ENCODE measurements around the gene FURIN.
"Not testable (repeated sequence)": the region's sequence is repeated elsewhere in the genome, so short reads cannot be mapped to it uniquely, and the experiment has no call there.

FURIN gene

DNA sequence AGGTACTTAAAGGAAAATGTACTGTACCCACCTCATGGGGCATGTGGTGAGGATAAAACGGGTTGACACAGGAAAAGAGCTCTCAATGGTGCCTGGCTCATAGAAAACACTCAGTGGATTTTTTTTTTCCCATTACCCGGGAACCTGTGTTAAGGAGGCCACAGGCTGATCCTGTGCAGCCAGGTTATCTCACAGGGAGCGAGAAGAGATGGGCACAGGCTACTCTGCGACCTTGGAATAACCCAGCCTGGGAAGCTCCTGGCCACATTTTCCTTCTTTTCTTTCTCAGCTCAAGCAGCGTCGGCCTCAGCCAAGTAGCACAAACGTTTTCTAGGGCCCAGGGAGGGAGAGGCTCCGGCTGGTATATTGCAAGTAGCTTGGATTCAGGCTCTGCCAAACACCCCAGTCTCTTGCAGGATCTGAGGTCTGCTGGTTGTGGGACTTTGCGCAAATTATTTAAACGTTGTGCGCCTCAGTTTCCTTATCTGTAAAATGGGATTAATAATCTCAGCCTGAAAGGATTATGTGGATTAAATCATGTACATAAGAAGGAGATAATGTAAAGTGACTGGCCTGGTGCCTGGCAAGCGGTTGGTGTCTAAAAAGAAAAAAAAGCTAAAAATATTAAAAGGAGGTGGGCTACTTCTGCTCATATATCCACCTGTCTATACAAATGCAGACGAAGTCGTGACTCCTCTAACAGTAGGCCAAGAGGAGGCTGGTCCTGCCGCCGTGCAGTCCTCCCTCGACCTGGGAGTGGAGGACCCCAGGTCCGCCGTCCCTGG lies 2.2 kb downstream of the FURIN start:
- no peak for DNase-seq (ENCODE audit: low read depth)

DNA sequence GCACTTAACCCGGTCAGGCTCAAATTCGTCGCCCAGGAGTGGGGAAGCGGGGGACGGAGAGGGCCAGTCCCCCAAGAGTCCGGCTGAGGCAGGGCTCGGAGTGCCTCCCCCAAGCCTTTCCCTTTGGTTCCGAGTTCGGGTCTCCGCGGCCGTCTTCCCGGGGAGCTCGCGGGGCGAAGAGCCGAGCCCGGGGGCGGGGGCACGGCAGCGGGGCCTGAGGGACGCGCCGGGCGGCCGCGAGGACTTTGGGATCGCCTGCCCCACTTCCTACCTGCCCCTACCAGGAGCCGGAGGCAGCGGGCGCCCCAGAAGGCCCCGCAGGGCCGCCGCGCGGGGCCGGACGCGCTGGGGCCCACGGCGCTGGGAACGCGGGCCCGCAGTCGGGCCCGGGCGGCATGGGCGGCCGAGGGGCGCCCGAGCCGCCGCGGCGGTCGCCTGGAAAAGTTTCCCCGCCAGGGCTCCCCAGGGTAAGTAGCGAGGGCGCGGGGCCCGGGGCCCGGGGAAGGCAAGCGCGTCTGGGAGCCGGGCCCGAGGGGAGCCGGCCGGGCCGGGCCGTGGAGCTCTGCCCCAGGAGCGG lies 2.8 kb downstream of the FURIN start:
- DNase-seq (ENCODE audit: low read depth), result no peak

DNA sequence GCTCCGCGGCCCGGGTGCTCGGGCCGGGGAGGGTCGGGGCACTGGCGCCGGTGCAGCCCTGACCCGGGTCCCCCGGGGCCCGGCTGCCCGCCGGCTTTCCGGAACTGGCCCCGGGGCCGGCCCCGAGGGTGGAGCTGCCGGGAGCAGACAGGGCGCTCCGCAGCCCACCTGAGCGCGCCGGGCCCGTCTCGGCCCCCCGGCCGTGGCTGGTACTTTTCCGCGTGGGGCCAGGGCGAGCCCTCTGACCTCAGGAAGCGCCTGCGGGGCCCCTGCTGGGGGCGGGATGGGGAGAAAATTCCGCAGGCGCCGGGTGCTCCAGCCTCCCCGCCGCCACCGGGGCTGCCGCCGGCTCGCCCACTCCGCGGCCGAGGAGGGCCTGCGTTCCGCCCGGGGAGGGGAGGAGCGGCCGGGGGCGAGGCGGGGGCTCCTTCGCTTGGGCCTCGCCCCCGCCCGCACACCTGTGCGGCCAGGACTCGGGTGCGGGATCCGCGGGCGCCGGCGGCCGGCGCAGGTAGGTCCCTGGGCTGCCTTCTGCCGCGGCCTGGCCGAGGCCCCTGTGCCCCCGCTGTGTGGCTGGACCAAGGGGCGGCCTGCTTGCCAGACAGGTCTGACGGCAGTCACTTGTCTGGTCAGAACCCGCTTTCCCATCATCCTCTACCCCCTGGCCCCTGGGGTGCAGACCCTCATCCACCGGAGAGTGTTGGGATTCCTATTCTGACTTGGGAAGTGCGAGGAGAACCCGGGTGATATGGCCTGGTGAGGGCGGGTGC lies 3.5 kb downstream of the FURIN start:
- no peak for DNase-seq (ENCODE audit: low read depth)

DNA sequence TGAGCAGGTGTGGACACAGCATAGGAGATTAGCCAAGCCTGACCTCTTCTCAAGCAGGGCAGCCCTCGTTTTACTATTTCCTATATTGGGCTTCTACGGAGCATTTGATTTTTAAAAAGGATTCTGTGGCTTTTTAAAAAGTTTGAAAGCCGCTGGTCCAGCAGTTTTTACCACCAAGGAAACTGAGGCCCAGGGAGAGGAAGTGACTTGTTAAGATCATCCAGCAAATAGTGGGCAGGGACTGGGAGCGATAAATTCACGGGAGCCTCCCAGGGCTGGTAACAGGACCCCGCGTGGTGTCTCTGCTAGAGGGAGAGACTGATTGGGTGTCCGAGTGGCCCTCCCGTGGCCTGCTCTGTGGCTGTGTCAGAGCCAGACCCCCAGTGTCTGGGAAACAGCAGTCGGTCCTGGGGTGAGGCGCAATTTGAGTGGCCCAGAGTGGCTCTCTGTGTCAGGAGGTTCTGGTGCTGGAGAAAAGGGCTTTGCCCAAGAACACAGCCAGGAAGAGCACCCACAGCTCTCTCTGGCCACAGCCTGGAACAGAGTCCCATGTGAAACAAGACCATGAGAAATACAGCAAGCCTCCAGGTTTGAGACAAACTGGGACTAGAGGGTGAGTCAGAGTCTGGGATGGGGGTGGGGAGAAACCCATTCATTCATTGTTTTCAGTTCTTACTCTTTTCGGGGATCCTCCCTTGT lies 4.2 kb downstream of the FURIN start:
- peak; percentile 51 for DNase-seq (ENCODE audit: low read depth)

DNA sequence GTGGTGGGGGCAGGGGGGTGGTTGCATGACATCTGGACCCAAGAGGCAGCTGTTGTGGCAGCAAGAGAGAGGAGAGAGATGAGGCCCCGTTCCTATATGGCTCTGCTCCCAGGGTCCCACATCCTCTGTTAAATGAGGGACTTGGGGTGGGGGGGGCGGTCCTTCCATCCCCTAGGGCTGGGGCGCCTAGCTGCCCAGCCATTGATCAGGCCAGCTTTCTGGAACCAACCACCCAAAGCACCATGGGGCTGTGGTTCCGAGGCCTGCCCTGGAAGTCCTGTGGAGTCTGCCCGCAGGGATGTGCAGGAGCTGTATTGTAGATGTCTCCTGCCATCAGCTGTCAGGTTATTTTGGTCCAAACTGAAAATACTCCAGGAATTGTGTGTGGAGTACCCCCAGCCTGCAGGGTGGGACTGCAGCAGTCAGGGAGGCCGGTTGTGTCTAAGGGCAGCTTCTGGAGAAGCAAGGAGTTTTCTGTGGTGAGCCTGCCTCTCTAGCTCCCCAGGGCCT lies 5.2 kb downstream of the FURIN start:
- no peak for DNase-seq (ENCODE audit: low read depth)

DNA sequence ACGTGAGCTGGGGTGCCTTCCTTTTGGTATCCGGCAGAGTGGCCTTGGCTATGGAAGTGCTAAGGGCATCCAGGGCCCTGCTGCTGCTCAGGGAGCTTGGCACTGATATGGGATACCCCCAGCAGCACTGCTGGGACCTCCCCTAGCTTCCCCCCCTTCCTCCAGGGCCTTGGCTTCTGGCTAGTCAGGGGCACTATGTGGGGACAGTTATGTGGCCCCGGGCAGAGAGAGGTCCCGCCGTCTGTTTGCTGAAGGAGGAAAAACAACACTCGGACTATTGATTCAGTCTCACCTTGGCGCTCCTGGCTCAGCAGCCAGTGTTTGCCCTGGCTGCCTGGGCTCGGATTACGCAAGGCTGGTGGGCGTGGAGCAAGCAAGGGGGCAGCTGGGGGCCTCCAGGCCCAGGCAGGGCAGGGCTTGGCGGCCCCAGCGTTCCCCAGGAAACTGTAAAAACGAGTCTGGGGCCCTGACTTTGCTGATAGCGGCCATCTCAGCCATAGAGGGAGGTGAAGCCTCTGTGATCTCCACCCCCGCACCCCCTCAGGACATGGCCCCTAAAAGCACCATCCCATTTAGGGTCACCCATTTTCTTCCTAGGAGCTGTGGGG lies 5.7 kb downstream of the FURIN start:
- DNase-seq (ENCODE audit: low read depth), result no peak

DNA sequence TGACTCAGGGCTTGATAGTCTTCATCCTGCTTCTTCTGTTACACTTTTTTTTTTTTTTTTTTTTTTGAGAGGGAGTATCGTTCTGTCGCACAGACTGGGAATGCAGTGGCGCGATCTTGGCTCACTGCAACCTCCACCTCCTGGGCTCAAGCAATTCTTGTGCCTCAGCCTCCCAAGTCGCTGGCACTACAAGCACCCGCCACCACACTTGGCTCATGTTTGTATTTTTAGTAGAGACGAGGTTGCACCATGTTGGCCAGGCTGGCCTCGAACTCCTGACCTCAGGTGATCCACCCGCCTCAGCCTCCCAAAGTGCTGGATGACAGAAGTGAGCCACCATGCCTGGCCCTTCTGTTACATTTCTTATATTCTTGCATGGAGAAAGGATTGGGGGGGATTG lies 6.6 kb downstream of the FURIN start:
- DNase-seq (ENCODE audit: low read depth), result not testable (repeated sequence)

DNA sequence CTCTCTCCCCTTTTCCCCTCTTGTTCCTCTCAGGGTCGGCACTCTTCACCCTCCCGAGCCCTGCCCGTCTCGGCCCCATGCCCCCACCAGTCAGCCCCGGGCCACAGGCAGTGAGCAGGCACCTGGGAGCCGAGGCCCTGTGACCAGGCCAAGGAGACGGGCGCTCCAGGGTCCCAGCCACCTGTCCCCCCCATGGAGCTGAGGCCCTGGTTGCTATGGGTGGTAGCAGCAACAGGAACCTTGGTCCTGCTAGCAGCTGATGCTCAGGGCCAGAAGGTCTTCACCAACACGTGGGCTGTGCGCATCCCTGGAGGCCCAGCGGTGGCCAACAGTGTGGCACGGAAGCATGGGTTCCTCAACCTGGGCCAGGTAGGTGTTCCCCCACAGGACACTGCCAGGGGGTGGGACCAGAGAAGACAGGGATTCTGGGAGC lies 7.2 kb downstream of the FURIN start:
- no peak for DNase-seq (ENCODE audit: low read depth)

DNA sequence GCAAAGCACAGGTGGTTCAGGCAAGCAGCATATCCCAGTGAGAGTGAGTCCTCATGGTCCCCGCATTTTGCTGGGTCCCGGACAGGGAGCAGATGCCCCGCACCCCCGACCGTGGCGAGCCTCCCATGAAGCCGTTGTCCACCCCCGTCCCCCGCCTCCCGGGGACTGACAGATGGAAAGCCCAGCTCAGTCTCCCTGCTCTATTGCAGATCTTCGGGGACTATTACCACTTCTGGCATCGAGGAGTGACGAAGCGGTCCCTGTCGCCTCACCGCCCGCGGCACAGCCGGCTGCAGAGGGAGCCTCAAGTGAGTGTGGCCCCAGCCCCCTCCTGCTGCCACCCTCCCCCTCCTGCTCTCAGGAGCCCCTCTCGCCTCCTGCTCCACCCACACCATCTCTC lies 7.7 kb downstream of the FURIN start:
- DNase-seq (ENCODE audit: low read depth), result no peak

DNA sequence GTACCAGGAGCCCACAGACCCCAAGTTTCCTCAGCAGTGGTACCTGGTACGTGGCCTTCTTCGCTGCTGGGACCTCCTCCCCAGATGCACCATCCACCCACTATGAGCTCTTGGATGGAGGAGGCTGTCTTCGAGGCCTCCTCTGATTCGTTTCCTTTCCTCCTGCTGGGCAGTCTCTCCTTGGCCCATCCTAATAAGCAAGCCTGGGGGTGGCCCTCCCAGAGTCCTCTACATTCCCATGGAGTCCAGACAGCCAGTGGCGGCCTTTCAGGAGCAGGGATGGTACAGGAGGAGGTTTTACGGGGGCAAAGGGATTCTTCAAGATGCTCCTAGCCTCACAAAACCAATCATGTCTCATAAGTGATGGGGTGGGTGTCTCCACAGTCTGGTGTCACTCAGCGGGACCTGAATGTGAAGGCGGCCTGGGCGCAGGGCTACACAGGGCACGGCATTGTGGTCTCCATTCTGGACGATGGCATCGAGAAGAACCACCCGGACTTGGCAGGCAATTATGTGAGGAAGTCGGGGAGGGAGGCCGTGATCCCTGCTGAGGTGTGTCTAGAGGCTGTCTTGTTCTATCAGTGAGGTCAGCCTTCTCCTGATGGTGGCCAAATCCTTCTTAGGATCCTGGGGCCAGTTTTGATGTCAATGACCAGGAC lies 8.3 kb downstream of the FURIN start:
- no peak for DNase-seq (ENCODE audit: low read depth)

DNA sequence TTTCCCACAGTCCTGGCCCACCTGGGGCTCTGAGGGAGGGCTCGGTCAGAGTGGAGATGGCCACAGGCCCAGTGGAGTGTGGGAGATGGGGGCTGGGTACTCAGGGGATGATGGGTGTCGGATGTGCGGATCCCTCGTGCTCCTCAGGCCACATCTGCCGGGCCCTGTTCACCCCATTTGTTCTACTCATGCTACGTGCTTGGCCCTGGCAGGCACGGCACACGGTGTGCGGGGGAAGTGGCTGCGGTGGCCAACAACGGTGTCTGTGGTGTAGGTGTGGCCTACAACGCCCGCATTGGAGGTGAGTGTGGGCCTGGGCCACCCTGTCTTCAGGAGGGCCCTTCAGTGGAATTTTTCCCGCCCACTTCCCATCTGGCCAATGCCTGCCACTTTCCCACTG lies 8.9 kb downstream of the FURIN start:
- DNase-seq (ENCODE audit: low read depth), result no peak

DNA sequence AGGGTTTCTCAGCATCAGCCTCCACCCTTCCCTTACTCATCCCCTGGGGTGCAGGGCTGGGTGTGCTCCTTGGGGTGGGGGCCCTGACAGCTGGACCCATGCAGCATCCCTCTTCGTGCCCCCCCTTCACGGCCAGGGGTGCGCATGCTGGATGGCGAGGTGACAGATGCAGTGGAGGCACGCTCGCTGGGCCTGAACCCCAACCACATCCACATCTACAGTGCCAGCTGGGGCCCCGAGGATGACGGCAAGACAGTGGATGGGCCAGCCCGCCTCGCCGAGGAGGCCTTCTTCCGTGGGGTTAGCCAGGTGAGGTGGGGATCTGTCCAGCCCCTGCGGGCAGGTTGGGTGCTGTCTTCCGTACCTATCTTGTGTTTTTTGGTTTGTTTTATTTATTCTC lies 9.6 kb downstream of the FURIN start:
- DNase-seq (ENCODE audit: low read depth), result no peak

DNA sequence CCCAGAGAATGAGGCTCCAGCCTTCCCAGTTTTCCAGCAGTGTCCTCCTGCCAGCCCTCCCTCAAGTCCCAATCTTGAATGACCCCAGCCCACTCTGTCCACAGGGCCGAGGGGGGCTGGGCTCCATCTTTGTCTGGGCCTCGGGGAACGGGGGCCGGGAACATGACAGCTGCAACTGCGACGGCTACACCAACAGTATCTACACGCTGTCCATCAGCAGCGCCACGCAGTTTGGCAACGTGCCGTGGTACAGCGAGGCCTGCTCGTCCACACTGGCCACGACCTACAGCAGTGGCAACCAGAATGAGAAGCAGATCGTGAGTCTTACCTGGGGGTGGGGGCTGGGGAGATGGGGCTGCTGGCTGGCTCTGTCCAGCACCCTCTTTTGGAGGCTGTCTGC lies 10.3 kb downstream of the FURIN start:
- DNase-seq (ENCODE audit: low read depth), result no peak

DNA sequence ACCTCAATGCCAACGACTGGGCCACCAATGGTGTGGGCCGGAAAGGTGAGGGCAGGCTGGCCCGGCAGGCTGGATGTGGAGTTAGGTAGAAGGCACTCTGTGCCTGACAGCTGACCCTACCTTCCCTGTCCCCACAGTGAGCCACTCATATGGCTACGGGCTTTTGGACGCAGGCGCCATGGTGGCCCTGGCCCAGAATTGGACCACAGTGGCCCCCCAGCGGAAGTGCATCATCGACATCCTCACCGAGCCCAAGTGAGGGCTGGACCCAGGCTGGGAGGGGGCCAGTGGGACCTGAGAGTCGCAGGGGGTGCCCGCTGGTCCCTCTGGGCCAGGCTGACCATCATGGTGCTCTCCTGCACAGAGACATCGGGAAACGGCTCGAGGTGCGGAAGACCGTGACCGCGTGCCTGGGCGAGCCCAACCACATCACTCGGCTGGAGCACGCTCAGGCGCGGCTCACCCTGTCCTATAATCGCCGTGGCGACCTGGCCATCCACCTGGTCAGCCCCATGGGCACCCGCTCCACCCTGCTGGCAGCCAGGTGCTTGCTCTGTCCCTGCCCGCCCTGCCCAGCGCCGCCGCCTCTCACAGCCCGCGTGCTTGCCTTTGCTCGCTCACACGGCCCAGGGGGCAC lies 11.5 kb downstream of the FURIN start:
- DNase-seq (ENCODE audit: low read depth), result no peak

DNA sequence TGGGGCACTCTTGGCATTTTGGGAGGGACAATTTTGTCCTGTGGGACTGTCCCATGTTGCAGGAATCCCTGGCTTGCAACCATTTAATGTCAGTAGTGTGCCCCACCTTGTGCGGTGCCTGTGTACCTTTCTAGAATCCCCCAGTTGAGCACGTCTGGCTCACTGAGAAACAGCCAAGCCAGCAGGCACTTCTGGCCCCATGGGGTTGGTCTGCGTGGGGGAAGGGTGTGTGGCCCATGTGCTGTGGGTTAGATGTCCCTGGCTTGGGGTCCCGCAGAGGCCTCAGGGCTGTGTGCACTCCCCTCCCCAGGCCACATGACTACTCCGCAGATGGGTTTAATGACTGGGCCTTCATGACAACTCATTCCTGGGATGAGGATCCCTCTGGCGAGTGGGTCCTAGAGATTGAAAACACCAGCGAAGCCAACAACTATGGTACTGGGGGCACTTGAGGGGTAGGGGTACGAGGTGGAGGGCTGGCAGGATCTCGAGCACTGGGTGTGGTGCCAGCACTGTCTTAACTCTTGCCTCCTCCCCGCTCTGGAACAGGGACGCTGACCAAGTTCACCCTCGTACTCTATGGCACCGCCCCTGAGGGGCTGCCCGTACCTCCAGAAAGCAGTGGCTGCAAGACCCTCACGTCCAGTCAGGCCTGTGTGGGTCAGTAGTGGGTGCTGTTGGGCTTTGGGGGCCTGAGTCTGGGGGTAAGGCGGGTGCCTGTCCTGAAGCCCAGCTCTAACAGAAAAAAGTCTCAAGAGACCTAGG lies 12.2 kb downstream of the FURIN start:
- DNase-seq (ENCODE audit: low read depth), result no peak

DNA sequence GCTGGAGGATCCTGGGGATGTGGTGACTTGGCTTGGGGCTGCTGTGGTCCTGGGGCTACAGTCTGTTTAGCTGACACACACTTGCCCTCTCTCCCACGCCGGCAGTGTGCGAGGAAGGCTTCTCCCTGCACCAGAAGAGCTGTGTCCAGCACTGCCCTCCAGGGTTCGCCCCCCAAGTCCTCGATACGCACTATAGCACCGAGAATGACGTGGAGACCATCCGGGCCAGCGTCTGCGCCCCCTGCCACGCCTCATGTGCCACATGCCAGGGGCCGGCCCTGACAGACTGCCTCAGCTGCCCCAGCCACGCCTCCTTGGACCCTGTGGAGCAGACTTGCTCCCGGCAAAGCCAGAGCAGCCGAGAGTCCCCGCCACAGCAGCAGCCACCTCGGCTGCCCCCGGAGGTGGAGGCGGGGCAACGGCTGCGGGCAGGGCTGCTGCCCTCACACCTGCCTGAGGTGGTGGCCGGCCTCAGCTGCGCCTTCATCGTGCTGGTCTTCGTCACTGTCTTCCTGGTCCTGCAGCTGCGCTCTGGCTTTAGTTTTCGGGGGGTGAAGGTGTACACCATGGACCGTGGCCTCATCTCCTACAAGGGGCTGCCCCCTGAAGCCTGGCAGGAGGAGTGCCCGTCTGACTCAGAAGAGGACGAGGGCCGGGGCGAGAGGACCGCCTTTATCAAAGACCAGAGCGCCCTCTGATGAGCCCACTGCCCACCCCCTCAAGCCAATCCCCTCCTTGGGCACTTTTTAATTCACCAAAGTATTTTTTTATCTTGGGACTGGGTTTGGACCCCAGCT lies 13.0 kb downstream of the FURIN start:
- no peak for DNase-seq (ENCODE audit: low read depth)

DNA sequence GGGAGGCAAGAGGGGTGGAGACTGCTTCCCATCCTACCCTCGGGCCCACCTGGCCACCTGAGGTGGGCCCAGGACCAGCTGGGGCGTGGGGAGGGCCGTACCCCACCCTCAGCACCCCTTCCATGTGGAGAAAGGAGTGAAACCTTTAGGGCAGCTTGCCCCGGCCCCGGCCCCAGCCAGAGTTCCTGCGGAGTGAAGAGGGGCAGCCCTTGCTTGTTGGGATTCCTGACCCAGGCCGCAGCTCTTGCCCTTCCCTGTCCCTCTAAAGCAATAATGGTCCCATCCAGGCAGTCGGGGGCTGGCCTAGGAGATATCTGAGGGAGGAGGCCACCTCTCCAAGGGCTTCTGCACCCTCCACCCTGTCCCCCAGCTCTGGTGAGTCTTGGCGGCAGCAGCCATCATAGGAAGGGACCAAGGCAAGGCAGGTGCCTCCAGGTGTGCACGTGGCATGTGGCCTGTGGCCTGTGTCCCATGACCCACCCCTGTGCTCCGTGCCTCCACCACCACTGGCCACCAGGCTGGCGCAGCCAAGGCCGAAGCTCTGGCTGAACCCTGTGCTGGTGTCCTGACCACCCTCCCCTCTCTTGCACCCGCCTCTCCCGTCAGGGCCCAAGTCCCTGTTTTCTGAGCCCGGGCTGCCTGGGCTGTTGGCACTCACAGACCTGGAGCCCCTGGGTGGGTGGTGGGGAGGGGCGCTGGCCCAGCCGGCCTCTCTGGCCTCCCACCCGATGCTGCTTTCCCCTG lies 13.8 kb downstream of the FURIN start:
- DNase-seq (ENCODE audit: low read depth), result no peak

DNA sequence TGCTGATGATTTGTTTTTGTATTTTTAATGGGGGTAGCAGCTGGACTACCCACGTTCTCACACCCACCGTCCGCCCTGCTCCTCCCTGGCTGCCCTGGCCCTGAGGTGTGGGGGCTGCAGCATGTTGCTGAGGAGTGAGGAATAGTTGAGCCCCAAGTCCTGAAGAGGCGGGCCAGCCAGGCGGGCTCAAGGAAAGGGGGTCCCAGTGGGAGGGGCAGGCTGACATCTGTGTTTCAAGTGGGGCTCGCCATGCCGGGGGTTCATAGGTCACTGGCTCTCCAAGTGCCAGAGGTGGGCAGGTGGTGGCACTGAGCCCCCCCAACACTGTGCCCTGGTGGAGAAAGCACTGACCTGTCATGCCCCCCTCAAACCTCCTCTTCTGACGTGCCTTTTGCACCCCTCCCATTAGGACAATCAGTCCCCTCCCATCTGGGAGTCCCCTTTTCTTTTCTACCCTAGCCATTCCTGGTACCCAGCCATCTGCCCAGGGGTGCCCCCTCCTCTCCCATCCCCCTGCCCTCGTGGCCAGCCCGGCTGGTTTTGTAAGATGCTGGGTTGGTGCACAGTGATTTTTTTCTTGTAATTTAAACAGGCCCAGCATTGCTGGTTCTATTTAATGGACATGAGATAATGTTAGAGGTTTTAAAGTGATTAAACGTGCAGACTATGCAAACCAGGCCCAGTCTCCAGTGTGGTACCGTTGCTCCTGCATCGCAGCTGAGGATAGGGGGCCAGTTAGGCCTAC lies 14.6 kb downstream of the FURIN start:
- no peak for DNase-seq (ENCODE audit: low read depth)
